Stimulated activated CD4-positive, alpha-beta T cell treated with anti-CD3 and anti-CD28 coated beads, Interleukin-4, amount 100 ng/mL, for 48 hours (primary cell): ENCODE results near the gene DNER.
"Not testable (repeated sequence)": the region's sequence is repeated elsewhere in the genome, so short reads cannot be mapped to it uniquely, and the experiment has no call there.

Experiments
- DNase-seq, 2 donors: peaks; one replicate each; pipeline ENCODE4 v3.0.0-alpha.2; 2020; ENCODE audit warnings: low read depth in 2 of 2

The DNER gene

GRCh38 chr2:229715895-229716507 lies 1.6 kb upstream of the DNER start:
- DNase-seq: peak; percentile 10

GRCh38 chr2:229714736-229715541 lies 584 bp upstream of the DNER start:
- peak; percentile 8 to 40 for DNase-seq

GRCh38 chr2:229713371-229714079 lies 830 bp downstream of the DNER start:
- DNase-seq: no peak

- no peak for DNase-seq
These were observed 2.2 kb downstream of the DNER start for GRCh38 chr2:229712136-229712535.

- no peak for DNase-seq
These were observed 6.0 kb downstream of the DNER start for GRCh38 chr2:229708335-229708734.

GRCh38 chr2:229703909-229704630 lies 10.3 kb downstream of the DNER start:
- DNase-seq: no peak

GRCh38 chr2:229701716-229702115 lies 12.6 kb downstream of the DNER start:
- DNase-seq: no peak

- DNase-seq: no peak
These were observed 13.3 kb downstream of the DNER start for GRCh38 chr2:229701062-229701461.

- no peak for DNase-seq
These were observed 18.4 kb downstream of the DNER start for GRCh38 chr2:229695961-229696360.

GRCh38 chr2:229693845-229694244 lies 20.5 kb downstream of the DNER start:
- not testable (repeated sequence) for DNase-seq

GRCh38 chr2:229691631-229692030 lies 22.7 kb downstream of the DNER start:
- DNase-seq: no peak

GRCh38 chr2:229689307-229689839 lies 25.0 kb downstream of the DNER start:
- DNase-seq: no peak

- DNase-seq: no peak
These were observed 26.2 kb downstream of the DNER start for GRCh38 chr2:229688141-229688540.

GRCh38 chr2:229686122-229686919 lies 28.0 kb downstream of the DNER start:
- no peak for DNase-seq

GRCh38 chr2:229684942-229685562 lies 29.3 kb downstream of the DNER start:
- DNase-seq: no peak

GRCh38 chr2:229679393-229680125 lies 34.8 kb downstream of the DNER start:
- no peak for DNase-seq

GRCh38 chr2:229675569-229675968 lies 38.8 kb downstream of the DNER start:
- no peak for DNase-seq

GRCh38 chr2:229674830-229675530 lies 39.4 kb downstream of the DNER start:
- no peak for DNase-seq

GRCh38 chr2:229673676-229674075 lies 40.7 kb downstream of the DNER start:
- DNase-seq: no peak
